Endothelial cell of umbilical vein (primary cell): ENCODE data around the gene TENT5C. TPM values are rescaled to one million over a fixed set of nuclear protein-coding genes. Genes with fewer than 3 reads are reported as not detected.

Experiments
- BruUV-seq: library from RNA; stranded (reverse); fragments of 400-500 nt; replicated peaks from 2 replicates; lab custom pipeline; 2021; lab: Mats Ljungman, UMichigan
- CTCF ChIA-PET: fragments of 300-600, 350-600 bp; sonication (Branson Sonifier 250); formaldehyde crosslinking; loops from one replicate; lab custom pipeline; 2021; ENCODE audit warnings: antibody characterized with exemption, inconsistent platforms; lab: Charles Lee
- POLR2A ChIA-PET: fragments of 300-600, 350-600 bp; sonication (Branson Sonifier 250); formaldehyde crosslinking; loops from one replicate; lab custom pipeline; 2021; ENCODE audit warnings: antibody characterized with exemption, inconsistent platforms; lab: Charles Lee
- DNase-seq: peaks from one replicate; pipeline ENCODE4 v3.0.0-alpha.2; 2011; ENCODE audit warnings: low read depth, low spot score
- FAIRE-seq: peaks from 2 replicates; lab custom pipeline; 2011; peaks lifted over from hg19 to GRCh38; lab: Jason Lieb, UNC
- H2AFZ ChIP-seq: 2 replicates; pipeline ENCODE4 v1.6.0; 2012; ENCODE audit warnings: low read depth, low read length, control low read depth, inconsistent platforms
- H3K27ac ChIP-seq: 2 replicates; pipeline ENCODE4 v1.5.1; 2011; ENCODE audit warnings: low read depth, mild to moderate bottlenecking, control low read depth, low read length, moderate library complexity; ENCODE audit not compliant: insufficient read depth
- H3K27me3 ChIP-seq, 2 experiments: 2 replicates each; pipeline versions ENCODE4 v1.6.0 to v1.6.1; 2011; ENCODE audit warnings: low read length in 2 of 2, mixed read lengths in 1 of 2; ENCODE audit not compliant: control insufficient read depth in 2 of 2, insufficient read depth in 2 of 2
- H3K36me3 ChIP-seq, 2 experiments: 2 replicates in 1 of 2; 3 replicates in 1 of 2; pipeline ENCODE4 v1.5.1; 2011; ENCODE audit warnings: low read length in 2 of 2, mild to moderate bottlenecking in 1 of 2, moderate library complexity in 1 of 2; ENCODE audit not compliant: control insufficient read depth in 2 of 2, insufficient read depth in 2 of 2; ENCODE audit errors: extremely low read depth in 1 of 2
- H3K4me1 ChIP-seq: 3 replicates; pipeline ENCODE4 v1.5.1; 2011; ENCODE audit warnings: mild to moderate bottlenecking, low read length; ENCODE audit not compliant: control insufficient read depth, insufficient read depth; ENCODE audit errors: extremely low read depth
- H3K4me2 ChIP-seq: 2 replicates; pipeline ENCODE4 v1.6.1; 2011; ENCODE audit warnings: low read length, control low read depth, mixed read lengths; ENCODE audit not compliant: insufficient read depth
- H3K4me3 ChIP-seq, 3 experiments: fragments of 200-600 bp in 1 of 3; sonication (generic), shearing (Covaris generic) in 1 of 3; replicated peaks in 1 of 3; 2 replicates each; pipeline ENCODE4 v1.5.1; 2011 to 2016; ENCODE audit warnings: control low read depth in 3 of 3, low read length in 3 of 3, mild to moderate bottlenecking in 2 of 3, inconsistent platforms in 1 of 3, low read depth in 1 of 3, moderate library complexity in 1 of 3; ENCODE audit not compliant: insufficient read depth in 1 of 3
- H3K79me2 ChIP-seq: 2 replicates; pipeline ENCODE4 v1.6.0; 2012; ENCODE audit warnings: low read length, inconsistent platforms; ENCODE audit not compliant: control insufficient read depth, insufficient read depth
- H3K9ac ChIP-seq: replicated peaks from 2 replicates; pipeline ENCODE3; 2011; ENCODE audit warnings: low read length, control low read depth; ENCODE audit not compliant: insufficient read depth; ENCODE audit errors: extremely low read depth
- H3K9me1 ChIP-seq: replicated peaks from 3 replicates; pipeline ENCODE4 v1.6.0; 2011; ENCODE audit warnings: mild to moderate bottlenecking, low read length; ENCODE audit not compliant: control insufficient read depth, insufficient read depth; ENCODE audit errors: extremely low read depth
- H3K9me3 ChIP-seq: replicated peaks from 2 replicates; pipeline ENCODE4 v1.5.1; 2012; ENCODE audit warnings: low read length, inconsistent platforms; ENCODE audit not compliant: control insufficient read depth, insufficient read depth
- H4K20me1 ChIP-seq: replicated peaks from 2 replicates; pipeline ENCODE3; 2011; ENCODE audit warnings: mild to moderate bottlenecking, low read length; ENCODE audit not compliant: control insufficient read depth, insufficient read depth; ENCODE audit errors: extremely low read depth
- CTCF ChIP-seq, 2 donors: IDR thresholded peaks; 1 replicate in 1 of 2; 2 replicates in 1 of 2; pipeline ENCODE4 v1.5.1; 2011; ENCODE audit warnings: low read length in 2 of 2, mild to moderate bottlenecking in 2 of 2, moderate library complexity in 2 of 2, control low read depth in 1 of 2, inconsistent platforms in 1 of 2, low read depth in 1 of 2; ENCODE audit not compliant: insufficient read depth in 1 of 2; ENCODE audit errors: extremely low read depth in 1 of 2
- EZH2 ChIP-seq: IDR thresholded peaks from 2 replicates; pipeline ENCODE4 v1.6.1; 2012; ENCODE audit warnings: borderline replicate concordance, low read depth, mild to moderate bottlenecking, moderate library complexity, low read length, inconsistent platforms; ENCODE audit not compliant: severe bottlenecking
- FOS ChIP-seq: IDR thresholded peaks from 2 replicates; pipeline ENCODE4 v1.6.1; 2011; ENCODE audit warnings: mild to moderate bottlenecking, low read length, moderate library complexity, borderline replicate concordance; ENCODE audit not compliant: insufficient read depth
- GATA2 ChIP-seq: IDR thresholded peaks from 2 replicates; pipeline ENCODE4 v1.7.0; 2011; ENCODE audit warnings: low read depth, mild to moderate bottlenecking, moderate library complexity, mixed read lengths, low read length; ENCODE audit not compliant: insufficient read length, insufficient read depth
- JUN ChIP-seq: IDR thresholded peaks from 2 replicates; pipeline ENCODE4 v1.6.1; 2011; ENCODE audit warnings: borderline replicate concordance, low read depth; ENCODE audit not compliant: insufficient read length, insufficient read depth
- MYC ChIP-seq: IDR thresholded peaks from one replicate; pipeline ENCODE4 v1.6.1; 2011; ENCODE audit warnings: mild to moderate bottlenecking, low read depth, low read length
- POLR2A ChIP-seq: IDR thresholded peaks from 2 replicates; pipeline ENCODE4 v1.6.1; 2012; ENCODE audit warnings: low read depth, mild to moderate bottlenecking, control low read depth, low read length
- POLR2AphosphoS5 ChIP-seq: IDR thresholded peaks from 2 replicates; pipeline ENCODE4 v1.6.1; 2012; ENCODE audit warnings: low read depth, mild to moderate bottlenecking, control low read depth, low read length, moderate library complexity; ENCODE audit not compliant: insufficient read depth
- dilution Hi-C: fragments of 300-500 bp; cut with MboI; formaldehyde crosslinking; loops from one replicate; pipeline ENCODE4 v1.15.0; 2019; ENCODE audit warnings: low sequenced_read_pairs; ENCODE audit not compliant: extremely low pct_ligation_motif_present
- intact Hi-C: fragments of 100-400 bp; cut with micrococcal nuclease; formaldehyde crosslinking; loops from one replicate; pipeline ENCODE4 v1.10.0; 2022
- polyA plus RNA-seq, 4 experiments: library from polyadenylated mRNA; depleted of rRNA in 3 of 4; stranded (reverse) in 3 of 4; unstranded in 1 of 4; fragments of >200 nt; gene quantifications; 2 replicates each; pipeline versions ENCODE4 v1.2.1 to v1.2.3, GENCODE V29; 2011 to 2012; ENCODE audit warnings: missing spikeins in 1 of 4
- total RNA-seq: library from RNA; stranded (reverse); gene quantifications from 2 replicates; pipeline ENCODE4 v1.2.3, GENCODE V29; 2021
- TF ChIP-seq, protein P1 (sequence below): IDR thresholded peaks from 2 replicates; pipeline ENCODE4 v1.6.1; 2011; ENCODE audit not compliant: insufficient read depth, insufficient read length

Gene TENT5C
- total and polyA plus RNA-seq, 2 donors (not counting 3 experiments of a cell fraction or from before 2014, with no cell fraction given), result 0.06 to 0.22 TPM

GRCh38 chr1:117645343-117645742, 39.5 kb downstream of the TENT5C start:
- BruUV-seq, result no TSS peak
- no peaks in the 10 kb centered on the region for H3K36me3 ChIP-seq
- ChIA-PET CTCF (no interaction called here), POLR2A (no interaction called here)
- H3K9me3 ChIP-seq, result no peaks in the 10 kb centered on the region
- dilution Hi-C loops (no loop called here), intact Hi-C loops (no loop called here)
- no peaks in the 10 kb centered on the region for H3K4me1 ChIP-seq
- H3K4me3 ChIP-seq, result no peak overlapping the region
- peaks cover 7 to 17% of the 10 kb centered on the region in 2 experiments for H3K27me3 ChIP-seq
- no peaks in the 10 kb centered on the region for H3K9me1 ChIP-seq
- FAIRE-seq, result no peak
- no peaks in the 10 kb centered on the region for H4K20me1 ChIP-seq
- no peak for DNase-seq
- H3K9ac ChIP-seq, result no peak overlapping the region
- TF ChIP-seq CTCF (IDR thresholded peaks at IDR 0.05; ENCODE audit: extremely low read depth in 1 of 2, insufficient read depth in 1 of 2, low read depth in 1 of 2, low read length in 2 of 2), result no peak
- no peak for TF ChIP-seq GATA2
- no peak for TF ChIP-seq FOS
- TF ChIP-seq JUN, result no peak
- TF ChIP-seq POLR2AphosphoS5, result no peak
- TF ChIP-seq, protein P1, sequence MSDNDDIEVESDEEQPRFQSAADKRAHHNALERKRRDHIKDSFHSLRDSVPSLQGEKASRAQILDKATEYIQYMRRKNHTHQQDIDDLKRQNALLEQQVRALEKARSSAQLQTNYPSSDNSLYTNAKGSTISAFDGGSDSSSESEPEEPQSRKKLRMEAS, result no peak
- TF ChIP-seq MYC, result no peak
- TF ChIP-seq POLR2A, result no peak
- TF ChIP-seq EZH2, result no peak
- H3K4me2 ChIP-seq, result no peak overlapping the region
- no peak overlapping the region for H2AFZ ChIP-seq
- H3K79me2 ChIP-seq, result no peaks in the 10 kb centered on the region
- no peak overlapping the region for H3K27ac ChIP-seq
